ENCODE data around the gene SLC9C1. TPM values are rescaled to one million over a fixed set of nuclear protein-coding genes. Genes with fewer than 3 reads are reported as not detected.

Gene SLC9C1
- total and polyA plus RNA-seq, 2 of the 4 experiments (the other 2 are of a cell fraction), result not detected

DNA sequence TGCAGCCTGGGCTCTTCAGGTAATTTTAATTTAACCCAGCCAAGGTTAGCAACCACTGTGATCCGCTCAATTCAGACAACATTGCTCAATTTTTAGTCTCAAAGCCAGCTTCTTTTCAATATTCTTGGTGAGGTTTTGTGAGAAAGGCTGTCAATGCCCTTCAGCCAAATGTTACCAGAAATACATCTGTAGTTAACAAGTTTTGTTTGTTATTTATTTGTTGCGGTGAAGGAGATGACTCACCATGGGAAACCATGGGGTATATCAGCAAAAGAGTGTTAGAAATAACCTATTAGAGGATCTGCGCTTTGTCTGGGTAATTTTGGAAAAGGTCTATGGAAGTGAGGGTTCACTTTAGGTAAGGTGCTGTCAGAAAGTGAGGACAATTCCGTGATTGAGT, 5.0 kb downstream of the SLC9C1 start:
- no peaks in the 10 kb centered on the region for H3K79me1 ChIP-seq (ENCODE audit: low read depth in 1 of 2, low read length in 2 of 2)
- H3K9ac ChIP-seq (ENCODE audit: low read depth, low read length), result no peak overlapping the region
- H3K14ac ChIP-seq (replicated peaks; ENCODE audit: low read depth, low read length), result no peak overlapping the region
- H3K4me1 ChIP-seq (ENCODE audit: control insufficient read depth, insufficient read depth, low read length), result no peaks in the 10 kb centered on the region
- no peaks in the 10 kb centered on the region for H3K9me3 ChIP-seq (ENCODE audit: control insufficient read depth, insufficient read depth, low read length)
- no peak overlapping the region for H2AK5ac ChIP-seq (ENCODE audit: low read depth, low read length)
- no peak overlapping the region for H3K4me2 ChIP-seq (ENCODE audit: low read depth, low read length)
- no peaks in the 10 kb centered on the region for H4K20me1 ChIP-seq (ENCODE audit: insufficient read depth, low read length)
- H4K8ac ChIP-seq (ENCODE audit: low read depth in 2 of 2, low read length in 2 of 2), result no peak overlapping the region
- H3K9me1 ChIP-seq (ENCODE audit: insufficient read depth, low read length), result no peaks in the 10 kb centered on the region
- H3K36me3 ChIP-seq (ENCODE audit: control insufficient read depth, insufficient read depth, low read length), result no peaks in the 10 kb centered on the region
- no peak overlapping the region for H2AK9ac ChIP-seq (replicated peaks; ENCODE audit: low read depth, low read length, poor library complexity)
- TF ChIP-seq, protein P1, sequence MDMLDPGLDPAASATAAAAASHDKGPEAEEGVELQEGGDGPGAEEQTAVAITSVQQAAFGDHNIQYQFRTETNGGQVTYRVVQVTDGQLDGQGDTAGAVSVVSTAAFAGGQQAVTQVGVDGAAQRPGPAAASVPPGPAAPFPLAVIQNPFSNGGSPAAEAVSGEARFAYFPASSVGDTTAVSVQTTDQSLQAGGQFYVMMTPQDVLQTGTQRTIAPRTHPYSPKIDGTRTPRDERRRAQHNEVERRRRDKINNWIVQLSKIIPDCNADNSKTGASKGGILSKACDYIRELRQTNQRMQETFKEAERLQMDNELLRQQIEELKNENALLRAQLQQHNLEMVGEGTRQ (IDR thresholded peaks at IDR 0.05; ENCODE audit: low read depth, low read length), result no peak
- no peak for TF ChIP-seq MAZ (IDR thresholded peaks at IDR 0.05; ENCODE audit: borderline replicate concordance, low read depth, low read length)
- no peak for TF ChIP-seq MXI1 (IDR thresholded peaks at IDR 0.05; ENCODE audit: borderline replicate concordance, low read depth, low read length)
- TF ChIP-seq, protein P2, sequence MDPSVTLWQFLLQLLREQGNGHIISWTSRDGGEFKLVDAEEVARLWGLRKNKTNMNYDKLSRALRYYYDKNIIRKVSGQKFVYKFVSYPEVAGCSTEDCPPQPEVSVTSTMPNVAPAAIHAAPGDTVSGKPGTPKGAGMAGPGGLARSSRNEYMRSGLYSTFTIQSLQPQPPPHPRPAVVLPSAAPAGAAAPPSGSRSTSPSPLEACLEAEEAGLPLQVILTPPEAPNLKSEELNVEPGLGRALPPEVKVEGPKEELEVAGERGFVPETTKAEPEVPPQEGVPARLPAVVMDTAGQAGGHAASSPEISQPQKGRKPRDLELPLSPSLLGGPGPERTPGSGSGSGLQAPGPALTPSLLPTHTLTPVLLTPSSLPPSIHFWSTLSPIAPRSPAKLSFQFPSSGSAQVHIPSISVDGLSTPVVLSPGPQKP (IDR thresholded peaks at IDR 0.05; ENCODE audit: borderline replicate concordance, low read depth, low read length), result no peak
- TF ChIP-seq POLR2A (IDR thresholded peaks at IDR 0.05; ENCODE audit: low read depth, low read length), result no peak
- TF ChIP-seq FOS (IDR thresholded peaks at IDR 0.05; ENCODE audit: low read depth, low read length), result no peak
- TF ChIP-seq RCOR1 (IDR thresholded peaks at IDR 0.05; ENCODE audit: insufficient replicate concordance, low read length), result no peak
- no peak for TF ChIP-seq CEBPB (IDR thresholded peaks at IDR 0.05; ENCODE audit: low read depth, low read length)
- no peak overlapping the region for H4K91ac ChIP-seq (ENCODE audit: insufficient read depth, low read depth, low read length)
- ChIA-PET CTCF (no interaction called here), POLR2A (ENCODE audit: unreplicated experiment) (no interaction called here)
- no peak overlapping the region for H2AFZ ChIP-seq (replicated peaks; ENCODE audit: low read length, poor library complexity)
- in situ Hi-C loops (cut with MboI; ENCODE audit: low sequenced_read_pairs) (no loop called here), dilution Hi-C loops (cut with HindIII; ENCODE audit: low sequenced_read_pairs, unreplicated experiment) (no loop called here), intact Hi-C loops (cut with micrococcal nuclease) (no loop called here)
- H3K56ac ChIP-seq (ENCODE audit: extremely low read depth, insufficient read depth, low read length), result no peak overlapping the region
- no peak overlapping the region for H3K4ac ChIP-seq (ENCODE audit: low read depth, low read length)
- WGBS, 2 experiments (ENCODE audit: extremely low coverage in 2 of 2, insufficient read length in 1 of 2), result 100% methylated on average over 2 of the region's 4 CpGs; no CpG with 5 or more reads in 1 of the 2 experiments
- H2BK15ac ChIP-seq (ENCODE audit: low read depth, low read length), result no peak overlapping the region
- ATAC-seq (ENCODE audit: low read depth), result no peak
- no peak overlapping the region for H3K18ac ChIP-seq (ENCODE audit: low read depth, low read length)
- H4K5ac ChIP-seq (ENCODE audit: low read depth, low read length), result no peak overlapping the region
- BruUV-seq (replicated peaks), result no TSS peak
- no peak overlapping the region for H2BK20ac ChIP-seq (ENCODE audit: low read depth, low read length)
- no peaks in the 10 kb centered on the region; the same call in 1 of the 2 replicates for H3K27me3 ChIP-seq (ENCODE audit: control insufficient read depth, insufficient read depth, low read length)
- no peak overlapping the region for H3K4me3 ChIP-seq (ENCODE audit: insufficient read depth, low read depth, low read length)
- no peak for DNase-seq
- no peak overlapping the region for H2BK5ac ChIP-seq (ENCODE audit: low read depth, low read length, poor library complexity, severe bottlenecking)
- H3K23ac ChIP-seq (ENCODE audit: low read depth, low read length), result no peak overlapping the region
- H3K27ac ChIP-seq (ENCODE audit: insufficient read depth, low read length), result no peak overlapping the region
- no peak overlapping the region for H2BK120ac ChIP-seq (ENCODE audit: low read depth, low read length)

All from IMR-90 (cell line).